ENCODE measurements around the gene ANKS6. TPM values are rescaled to one million over a fixed set of nuclear protein-coding genes. Genes with fewer than 3 reads are reported as not detected.

ANKS6 gene
- total and polyA plus RNA-seq, 10 of the 15 experiments (the other 5 are each of a cell fraction or from before 2014, with no cell fraction given) = 2.0 to 16.2 (median 6.1) TPM

- no peak for TF ChIP-seq E2F8 (IDR thresholded peaks at IDR 0.05; ENCODE audit: low read depth, partially characterized antibody)
Measured at GRCh38 chr9:98727428-98727827, 68.9 kb downstream of the ANKS6 start (continued).

DNA sequence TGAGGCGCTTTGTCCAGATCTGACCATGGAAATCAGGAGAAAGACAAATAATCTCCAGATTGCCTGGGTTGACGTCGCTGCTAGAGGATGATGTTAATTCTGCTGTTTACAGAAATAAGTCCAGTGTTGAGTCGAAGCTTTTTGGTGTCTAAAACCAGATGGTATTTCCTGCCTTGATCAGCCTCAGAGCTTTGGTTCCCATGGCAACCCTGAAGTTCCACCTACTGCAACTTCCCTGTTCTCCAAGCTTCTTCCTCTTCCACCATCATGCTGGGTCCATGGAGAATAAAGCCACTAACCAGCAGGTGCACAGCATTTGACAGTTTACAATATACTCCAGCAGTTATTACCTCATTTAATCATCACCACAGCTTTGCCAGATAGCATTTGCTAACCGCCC, 69.6 kb downstream of the ANKS6 start:
- DNase-seq (ENCODE audit: low read depth, low spot score) (no peak), FAIRE-seq (no peak), ATAC-seq (no peak)
- Histone ChIP-seq H4K20me1 (ENCODE audit: control insufficient read depth, insufficient read depth) (no peaks in the 10 kb centered on the region), H3K9ac (ENCODE audit: control insufficient read depth, insufficient read depth, low read length) (no peak overlapping the region), H3K27ac (ENCODE audit: control insufficient read depth, insufficient read depth) (no peak overlapping the region), H2AFZ (ENCODE audit: control insufficient read depth, low read depth, low read length) (no peak overlapping the region), H3K36me3 (ENCODE audit: control insufficient read depth in 2 of 2, insufficient read depth in 2 of 2, low read length in 1 of 2) (no peaks in the 10 kb centered on the region), H3K4me1 (ENCODE audit: control insufficient read depth, insufficient read depth, low read length) (no peaks in the 10 kb centered on the region), H3K4me2 (ENCODE audit: control insufficient read depth, insufficient read depth) (no peak overlapping the region), H3K9me3 (replicated peaks; ENCODE audit: control insufficient read depth, insufficient read depth, low read length) (no peaks in the 10 kb centered on the region), H3K79me2 (ENCODE audit: control insufficient read depth, insufficient read depth, low read length) (no peaks in the 10 kb centered on the region), H3K27me3 (replicated peaks in 1 of 2; ENCODE audit: control insufficient read depth in 2 of 2, insufficient read depth in 2 of 2, low read length in 1 of 2) (peaks cover 2 to 4% of the 10 kb centered on the region in 2 experiments; a peak in 3 of 4 replicates), H3K4me3 (no peak overlapping the region)
- POLR2A ChIA-PET = no interaction called here
- intact Hi-C loops (cut with micrococcal nuclease; ENCODE audit: unreplicated experiment) = no loop called here
- RAD21 ChIA-PET (ENCODE audit: unreplicated experiment) = no interaction called here
- 9% methylated on average over 5 of the region's 5 CpGs for WGBS (ENCODE audit: insufficient coverage, insufficient replicate concordance, low lambda C conversion rate, missing lambda C conversion rate)
- in situ Hi-C loops (cut with MboI) = no loop called here
- SMC1A ChIA-PET (ENCODE audit: uncharacterized antibody, unreplicated experiment) = no interaction called here
- CTCF ChIA-PET = no interaction called here
- no TSS peak for BruUV-seq (replicated peaks)
- TF ChIP-seq NR2F1 (conservative IDR thresholded peaks at IDR 0.05) = no peak
- TF ChIP-seq, protein P1, sequence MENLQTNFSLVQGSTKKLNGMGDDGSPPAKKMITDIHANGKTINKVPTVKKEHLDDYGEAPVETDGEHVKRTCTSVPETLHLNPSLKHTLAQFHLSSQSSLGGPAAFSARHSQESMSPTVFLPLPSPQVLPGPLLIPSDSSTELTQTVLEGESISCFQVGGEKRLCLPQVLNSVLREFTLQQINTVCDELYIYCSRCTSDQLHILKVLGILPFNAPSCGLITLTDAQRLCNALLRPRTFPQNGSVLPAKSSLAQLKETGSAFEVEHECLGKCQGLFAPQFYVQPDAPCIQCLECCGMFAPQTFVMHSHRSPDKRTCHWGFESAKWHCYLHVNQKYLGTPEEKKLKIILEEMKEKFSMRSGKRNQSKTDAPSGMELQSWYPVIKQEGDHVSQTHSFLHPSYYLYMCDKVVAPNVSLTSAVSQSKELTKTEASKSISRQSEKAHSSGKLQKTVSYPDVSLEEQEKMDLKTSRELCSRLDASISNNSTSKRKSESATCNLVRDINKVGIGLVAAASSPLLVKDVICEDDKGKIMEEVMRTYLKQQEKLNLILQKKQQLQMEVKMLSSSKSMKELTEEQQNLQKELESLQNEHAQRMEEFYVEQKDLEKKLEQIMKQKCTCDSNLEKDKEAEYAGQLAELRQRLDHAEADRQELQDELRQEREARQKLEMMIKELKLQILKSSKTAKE (IDR thresholded peaks at IDR 0.05; ENCODE audit: low read depth, poor library complexity, severe bottlenecking) = no peak
- no peak for TF ChIP-seq STAT1 (conservative IDR thresholded peaks at IDR 0.05)
- TF ChIP-seq CREB1 (IDR thresholded peaks at IDR 0.05; ENCODE audit: low read depth) = no peak
- no peak for TF ChIP-seq MAX (IDR thresholded peaks at IDR 0.05; ENCODE audit: low read depth, low read length)
- TF ChIP-seq CHD4 (IDR thresholded peaks at IDR 0.05) = no peak
- TF ChIP-seq, protein P2, sequence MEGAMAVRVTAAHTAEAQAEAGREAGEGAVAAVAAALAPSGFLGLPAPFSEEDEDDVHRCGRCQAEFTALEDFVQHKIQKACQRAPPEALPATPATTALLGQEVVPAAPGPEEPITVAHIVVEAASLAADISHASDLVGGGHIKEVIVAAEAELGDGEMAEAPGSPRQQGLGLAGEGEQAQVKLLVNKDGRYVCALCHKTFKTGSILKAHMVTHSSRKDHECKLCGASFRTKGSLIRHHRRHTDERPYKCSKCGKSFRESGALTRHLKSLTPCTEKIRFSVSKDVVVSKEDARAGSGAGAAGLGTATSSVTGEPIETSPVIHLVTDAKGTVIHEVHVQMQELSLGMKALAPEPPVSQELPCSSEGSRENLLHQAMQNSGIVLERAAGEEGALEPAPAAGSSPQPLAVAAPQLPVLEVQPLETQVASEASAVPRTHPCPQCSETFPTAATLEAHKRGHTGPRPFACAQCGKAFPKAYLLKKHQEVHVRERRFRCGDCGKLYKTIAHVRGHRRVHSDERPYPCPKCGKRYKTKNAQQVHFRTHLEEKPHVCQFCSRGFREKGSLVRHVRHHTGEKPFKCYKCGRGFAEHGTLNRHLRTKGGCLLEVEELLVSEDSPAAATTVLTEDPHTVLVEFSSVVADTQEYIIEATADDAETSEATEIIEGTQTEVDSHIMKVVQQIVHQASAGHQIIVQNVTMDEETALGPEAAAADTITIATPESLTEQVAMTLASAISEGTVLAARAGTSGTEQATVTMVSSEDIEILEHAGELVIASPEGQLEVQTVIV (IDR thresholded peaks at IDR 0.05; ENCODE audit: borderline replicate concordance, partially characterized antibody) = no peak
- TF ChIP-seq NR2C2 (IDR thresholded peaks at IDR 0.05; ENCODE audit: borderline replicate concordance, control insufficient read depth, insufficient read length, low read depth) = no peak
- TF ChIP-seq NRF1 (conservative IDR thresholded peaks at IDR 0.05; ENCODE audit: low read depth, low read length) = no peak
- TF ChIP-seq KLF5 (IDR thresholded peaks at IDR 0.05; ENCODE audit: partially characterized antibody) = no peak
- TF ChIP-seq SMARCA5 (IDR thresholded peaks at IDR 0.05) = no peak
- TF ChIP-seq, protein P3, sequence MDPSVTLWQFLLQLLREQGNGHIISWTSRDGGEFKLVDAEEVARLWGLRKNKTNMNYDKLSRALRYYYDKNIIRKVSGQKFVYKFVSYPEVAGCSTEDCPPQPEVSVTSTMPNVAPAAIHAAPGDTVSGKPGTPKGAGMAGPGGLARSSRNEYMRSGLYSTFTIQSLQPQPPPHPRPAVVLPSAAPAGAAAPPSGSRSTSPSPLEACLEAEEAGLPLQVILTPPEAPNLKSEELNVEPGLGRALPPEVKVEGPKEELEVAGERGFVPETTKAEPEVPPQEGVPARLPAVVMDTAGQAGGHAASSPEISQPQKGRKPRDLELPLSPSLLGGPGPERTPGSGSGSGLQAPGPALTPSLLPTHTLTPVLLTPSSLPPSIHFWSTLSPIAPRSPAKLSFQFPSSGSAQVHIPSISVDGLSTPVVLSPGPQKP (IDR thresholded peaks at IDR 0.05; ENCODE audit: low read depth, low read length) = no peak
- TF ChIP-seq SIN3A (IDR thresholded peaks at IDR 0.05; ENCODE audit: low read depth, low read length) = no peak
- no peak for TF ChIP-seq BMI1 (IDR thresholded peaks at IDR 0.05; ENCODE audit: borderline replicate concordance)
- TF ChIP-seq BRCA1 (IDR thresholded peaks at IDR 0.05; ENCODE audit: low read depth, low read length) = no peak
